GM21576 (cell line): Measurements from ENCODE around the gene U2AF2.

ENCODE experiments used
- ATAC-seq: cut with Tn5 transposase; IDR thresholded peaks from one replicate; pipeline ENCODE4 v1.9.1; 2021; ENCODE audit warnings: mild to moderate bottlenecking, moderate library complexity; ENCODE audit not compliant: unreplicated experiment

Gene U2AF2

GRCh38 chr19:55687281-55688201 lies 32.7 kb downstream of the U2AF2 start:
- no peak for ATAC-seq

GRCh38 chr19:55688422-55689218 lies 33.8 kb downstream of the U2AF2 start:
- ATAC-seq, result no peak

GRCh38 chr19:55689411-55690108 lies 34.7 kb downstream of the U2AF2 start:
- ATAC-seq, result no peak

DNA sequence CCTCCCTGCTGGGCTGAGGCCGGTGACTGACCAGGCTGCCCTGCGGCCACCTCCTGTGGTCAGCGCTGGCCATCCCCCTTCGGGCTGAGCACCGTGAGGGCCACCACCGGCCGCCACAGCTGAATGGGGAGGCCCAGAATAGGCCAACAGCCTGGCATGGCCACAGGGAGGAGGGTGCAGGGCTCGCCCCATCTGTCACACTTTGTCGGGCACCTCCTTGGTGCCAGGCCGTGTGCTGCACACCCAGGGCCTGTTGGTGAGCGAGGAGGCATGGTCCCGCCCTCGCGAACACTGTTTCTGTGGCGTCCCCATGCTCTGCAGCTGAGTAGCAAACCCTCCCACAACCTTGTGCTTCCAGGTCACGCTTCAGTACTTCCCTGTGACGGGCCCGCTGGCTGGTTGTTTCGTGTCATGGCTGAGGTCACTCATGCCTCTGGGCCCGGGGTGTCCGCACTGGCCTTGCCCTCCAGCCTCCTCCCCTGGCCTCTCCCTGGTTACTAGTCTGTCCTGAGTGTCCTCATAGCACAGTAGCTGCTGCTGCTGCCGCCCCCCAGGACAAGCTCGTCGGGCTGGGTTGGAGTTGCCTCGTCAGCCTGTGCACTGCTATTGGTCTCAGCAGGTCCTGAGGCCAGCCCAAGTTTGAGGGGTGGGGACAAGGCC lies 35.4 kb downstream of the U2AF2 start:
- ATAC-seq, result no peak

GRCh38 chr19:55690769-55691545 lies 36.1 kb downstream of the U2AF2 start:
- no peak for ATAC-seq

- ATAC-seq, result no peak
Observed at GRCh38 chr19:55691561-55692481, 37.0 kb downstream of the U2AF2 start.

- ATAC-seq, result no peak
Observed at GRCh38 chr19:55692681-55693081, 37.8 kb downstream of the U2AF2 start.

DNA sequence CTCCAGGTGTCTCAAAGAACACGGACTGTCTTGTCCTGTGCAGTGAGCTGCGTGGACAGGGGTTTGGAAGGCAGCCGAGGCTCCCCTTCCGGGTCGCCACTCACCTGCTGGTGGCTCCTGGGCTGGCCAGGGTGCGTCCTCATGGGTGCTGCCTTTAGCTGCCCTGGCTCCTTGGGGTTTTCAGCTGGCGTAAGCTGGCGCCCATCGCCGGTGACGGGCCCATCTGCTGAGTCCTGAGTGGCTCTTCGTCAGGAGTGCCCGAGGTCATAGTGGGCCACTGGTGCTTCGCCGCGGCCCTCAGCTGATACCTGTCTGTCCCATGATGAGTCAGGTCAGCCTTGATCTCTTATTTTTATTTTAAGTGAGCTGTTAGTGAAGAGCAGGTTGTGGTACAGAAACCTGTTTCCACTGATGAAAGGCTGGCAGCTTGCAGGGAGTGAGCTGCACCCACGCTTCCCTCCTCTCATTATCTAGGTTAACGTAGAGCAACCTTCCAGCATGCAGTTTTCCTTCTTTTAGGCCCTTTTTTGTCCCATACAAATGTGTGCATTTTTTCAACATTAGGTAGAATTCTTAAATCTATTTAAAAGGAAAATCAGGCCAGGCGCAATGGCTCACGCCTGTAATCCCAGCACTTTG lies 38.6 kb downstream of the U2AF2 start:
- no peak for ATAC-seq

GRCh38 chr19:55694241-55694655 lies 39.4 kb downstream of the U2AF2 start:
- ATAC-seq, result no peak

DNA sequence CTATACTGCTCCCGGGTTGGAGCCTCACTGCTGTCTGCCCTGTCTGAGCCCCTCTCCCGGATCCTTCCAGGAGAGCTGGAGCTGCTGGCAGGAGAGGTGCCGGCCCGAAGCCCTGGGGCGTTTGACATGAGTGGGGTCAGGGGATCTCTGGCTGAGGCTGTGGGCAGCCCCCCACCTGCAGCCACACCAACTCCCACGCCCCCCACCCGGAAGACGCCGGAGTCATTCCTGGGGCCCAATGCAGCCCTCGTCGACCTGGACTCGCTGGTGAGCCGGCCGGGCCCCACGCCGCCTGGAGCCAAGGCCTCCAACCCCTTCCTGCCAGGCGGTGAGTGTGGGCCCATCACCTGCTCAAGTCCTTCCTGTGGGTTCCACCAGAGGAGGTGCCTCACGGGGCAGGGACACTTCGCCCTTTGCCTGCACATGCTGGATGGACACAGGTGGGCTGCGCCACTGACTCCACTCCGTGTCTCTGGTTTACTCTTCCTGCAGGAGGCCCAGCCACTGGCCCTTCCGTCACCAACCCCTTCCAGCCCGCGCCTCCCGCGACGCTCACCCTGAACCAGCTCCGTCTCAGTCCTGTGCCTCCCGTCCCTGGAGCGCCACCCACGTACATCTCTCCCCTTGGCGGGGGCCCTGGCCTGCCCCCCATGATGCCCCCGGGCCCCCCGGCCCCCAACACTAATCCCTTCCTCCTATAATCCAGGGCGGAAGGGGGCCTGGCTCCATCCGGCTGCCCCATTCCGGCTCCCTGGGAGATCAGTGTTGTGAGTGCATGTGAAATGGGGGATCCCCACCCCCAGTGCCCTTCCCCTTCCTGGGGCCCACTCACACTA lies 40.0 kb downstream of the U2AF2 start:
- ATAC-seq, result no peak

DNA sequence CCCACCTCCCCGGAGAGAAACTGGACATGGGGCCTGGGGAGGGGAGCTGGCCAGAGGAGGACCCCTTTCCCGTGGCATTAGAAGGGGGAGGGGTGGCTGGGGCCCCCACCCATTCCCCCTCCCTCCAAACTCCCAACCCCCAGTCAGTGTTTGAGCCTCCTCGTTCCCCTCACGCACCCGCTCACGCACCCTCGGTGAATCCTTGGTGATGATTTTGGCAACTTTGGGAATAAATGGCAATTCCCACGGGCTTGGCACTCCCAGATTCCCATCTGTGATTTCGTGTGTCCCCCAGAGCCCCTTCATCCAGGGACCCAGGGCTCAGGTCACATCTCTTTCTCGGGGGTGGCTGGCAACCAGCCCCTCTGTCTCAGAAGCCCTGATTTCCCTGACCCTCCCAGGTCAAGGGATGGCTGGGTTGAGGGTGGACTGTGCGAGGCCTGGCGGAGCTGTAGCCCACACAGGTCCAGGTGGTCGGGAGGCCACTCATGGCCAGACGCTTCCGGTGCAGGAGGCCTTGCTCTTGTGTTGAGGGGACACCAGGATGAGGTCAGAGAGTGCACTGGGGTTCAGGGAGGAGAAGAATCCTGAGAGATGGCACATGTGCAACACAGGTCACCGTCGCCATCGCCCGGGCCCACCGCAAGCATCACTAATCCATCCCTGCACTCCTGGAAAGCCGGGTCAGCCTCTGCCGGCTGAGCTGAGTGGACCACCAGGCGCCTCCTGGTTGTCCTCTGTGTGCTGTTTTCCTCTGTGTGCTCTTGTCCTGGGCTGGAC lies 40.9 kb downstream of the U2AF2 start:
- ATAC-seq, result no peak

- no peak for ATAC-seq
Observed at GRCh38 chr19:55696301-55697068, 41.6 kb downstream of the U2AF2 start.

GRCh38 chr19:55697069-55697440 lies 42.2 kb downstream of the U2AF2 start:
- no peak for ATAC-seq

- ATAC-seq, result no peak
Observed at GRCh38 chr19:55697698-55698097, 42.9 kb downstream of the U2AF2 start.

DNA sequence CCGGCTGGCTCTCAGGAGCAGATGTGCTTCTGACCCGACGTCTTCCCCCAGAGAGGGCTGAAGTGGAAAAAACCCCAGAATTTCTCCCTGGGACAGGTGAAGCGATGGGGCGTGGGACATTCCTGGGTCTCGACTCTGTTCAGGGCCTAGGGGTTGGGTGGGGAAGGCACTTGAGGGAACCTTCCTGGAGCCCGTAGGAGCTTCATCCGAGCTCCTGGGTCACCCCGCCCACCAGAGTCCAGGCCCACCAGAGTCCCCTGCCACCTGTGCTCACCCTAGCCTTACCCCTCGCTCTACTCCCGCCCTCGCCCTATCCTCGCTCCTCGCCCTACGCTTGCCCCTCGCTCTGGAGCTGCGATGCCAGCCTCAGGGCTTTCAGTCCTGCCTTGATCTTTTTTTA lies 43.4 kb downstream of the U2AF2 start:
- ATAC-seq, result no peak

DNA sequence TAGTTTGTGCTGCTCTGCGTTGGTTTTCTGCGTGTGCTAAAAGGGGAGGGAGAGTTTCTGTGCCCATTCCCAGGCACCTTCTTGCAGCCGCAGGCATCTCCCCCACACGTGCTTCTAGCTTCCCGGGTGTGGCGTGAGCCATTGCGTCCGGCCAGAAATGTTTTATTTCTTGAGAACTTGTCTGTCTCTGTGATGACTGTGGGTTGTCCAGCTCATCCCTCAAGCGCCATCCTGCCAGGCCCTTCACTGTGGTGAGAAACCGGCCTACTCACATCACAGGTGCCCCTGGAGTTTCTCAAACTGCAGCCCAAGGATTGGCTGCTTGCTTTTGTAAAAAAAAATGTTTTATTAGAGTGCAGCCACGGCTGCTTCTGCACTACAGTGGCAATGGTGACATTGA lies 44.4 kb downstream of the U2AF2 start:
- no peak for ATAC-seq
